GM12878 (cell line): ENCODE data around the gene C8B. TPM values are rescaled to one million over a fixed set of nuclear protein-coding genes. Genes with fewer than 3 reads are reported as not detected.

Source experiments
- ATAC-seq: fragments of 200-7000 bp; cut with Tn5 transposase; 3 replicates; pipeline ENCODE4 v1.9.1; 2020; ENCODE audit warnings: mild to moderate bottlenecking, moderate library complexity
- Bru-seq: library from RNA; stranded (reverse); fragments of 400-500 nt; gene quantifications from one replicate; lab custom pipeline; 2021; lab: Mats Ljungman, UMichigan
- BruChase-seq, 2 experiments: library from RNA; stranded (reverse); fragments of 400-500 nt; gene quantifications; one replicate each; lab custom pipeline; 2021; lab: Mats Ljungman, UMichigan
- BruUV-seq: library from RNA; stranded (reverse); fragments of 400-500 nt; replicated peaks from 2 replicates; lab custom pipeline; 2021; lab: Mats Ljungman, UMichigan
- CTCF ChIA-PET: fragments of 300-600 bp; sonication (Branson Sonifier 250); formaldehyde crosslinking; extraction: SDS; loops from one replicate; lab custom pipeline; 2021; ENCODE audit warnings: inconsistent platforms; lab: Yijun Ruan, JAX
- POLR2A ChIA-PET: fragments of 350-600 bp; formaldehyde crosslinking; extraction: SDS; loops from one replicate; lab custom pipeline; 2021; ENCODE audit warnings: inconsistent platforms; lab: Charles Lee
- RAD21 ChIA-PET: fragments of 300-600 bp; sonication (Branson Sonifier 250); formaldehyde crosslinking; loops from one replicate; lab custom pipeline; 2023; ENCODE audit warnings: antibody characterized with exemption; ENCODE audit not compliant: unreplicated experiment; lab: Charles Lee
- SMC1A ChIA-PET: fragments of 300-600 bp; sonication (Branson Sonifier 250); formaldehyde crosslinking; loops from one replicate; lab custom pipeline; 2023; ENCODE audit not compliant: unreplicated experiment, uncharacterized antibody; lab: Charles Lee
- DNase-seq: peaks from one replicate; pipeline ENCODE4 v3.0.0-alpha.2; 2011; ENCODE audit warnings: low read depth, low spot score
- FAIRE-seq: peaks from 3 replicates; lab custom pipeline; 2011; peaks lifted over from hg19 to GRCh38; lab: Jason Lieb, UNC
- H2AFZ ChIP-seq: 2 replicates; pipeline ENCODE4 v1.6.0; 2011; ENCODE audit warnings: low read depth, low read length, control low read depth; ENCODE audit not compliant: control insufficient read depth
- H3K27ac ChIP-seq: 2 replicates; pipeline ENCODE4 v1.5.1; 2011; ENCODE audit warnings: control low read depth; ENCODE audit not compliant: control insufficient read depth, insufficient read depth
- H3K27me3 ChIP-seq, 2 experiments: replicated peaks in 1 of 2; 2 replicates each; pipeline versions ENCODE4 v1.6.0 to v1.6.1; 2011; ENCODE audit warnings: low read length in 1 of 2; ENCODE audit not compliant: control insufficient read depth in 2 of 2, insufficient read depth in 2 of 2
- H3K36me3 ChIP-seq, 2 experiments: 2 replicates each; pipeline ENCODE4 v1.5.1; 2011; ENCODE audit warnings: low read length in 1 of 2; ENCODE audit not compliant: control insufficient read depth in 2 of 2, insufficient read depth in 2 of 2
- H3K4me1 ChIP-seq: 2 replicates; pipeline ENCODE4 v1.6.1; 2011; ENCODE audit warnings: mild to moderate bottlenecking, low read length, moderate library complexity, mixed read lengths; ENCODE audit not compliant: control insufficient read depth, insufficient read depth
- H3K4me2 ChIP-seq: 2 replicates; pipeline ENCODE4 v1.6.0; 2011; ENCODE audit warnings: control low read depth; ENCODE audit not compliant: control insufficient read depth, insufficient read depth
- H3K4me3 ChIP-seq: fragments of 200-600 bp; sonication (generic); 2 replicates; pipeline ENCODE4 v1.5.1; 2016
- H3K79me2 ChIP-seq: 2 replicates; pipeline ENCODE4 v1.6.0; 2011; ENCODE audit warnings: low read length; ENCODE audit not compliant: control insufficient read depth, insufficient read depth
- H3K9ac ChIP-seq: 2 replicates; pipeline ENCODE4 v1.8.0; 2011; ENCODE audit warnings: low read length, control low read depth, mixed read lengths; ENCODE audit not compliant: control insufficient read depth, insufficient read depth
- H3K9me3 ChIP-seq: replicated peaks from 3 replicates; pipeline ENCODE4 v1.5.1; 2011; ENCODE audit warnings: mild to moderate bottlenecking, low read length; ENCODE audit not compliant: control insufficient read depth, insufficient read depth
- H4K20me1 ChIP-seq: 2 replicates; pipeline ENCODE4 v1.6.0; 2011; ENCODE audit not compliant: control insufficient read depth, insufficient read depth
- BMI1 ChIP-seq: fragments of 450-650 bp; IDR thresholded peaks from 2 replicates; pipeline ENCODE4 v1.6.1; 2016; ENCODE audit warnings: mild to moderate bottlenecking, moderate library complexity, borderline replicate concordance
- CHD4 ChIP-seq: fragments of 200-600 bp; sonication (generic); IDR thresholded peaks from 2 replicates; pipeline ENCODE4 v1.6.1; 2016; ENCODE audit warnings: mild to moderate bottlenecking
- CUX1 ChIP-seq: IDR thresholded peaks from 2 replicates; pipeline ENCODE4 v1.6.1; 2012; ENCODE audit warnings: improper control_type of control experiment, low read depth, low read length; ENCODE audit not compliant: insufficient replicate concordance
- NFIC ChIP-seq: IDR thresholded peaks from 2 replicates; pipeline ENCODE4 v1.6.1; 2012; ENCODE audit warnings: low read depth, mild to moderate bottlenecking, inconsistent platforms, low read length, moderate library complexity
- NFYB ChIP-seq: IDR thresholded peaks from 2 replicates; pipeline ENCODE4 v1.6.1; 2011; ENCODE audit warnings: low read depth, mild to moderate bottlenecking, low read length, improper control_type of control experiment, moderate library complexity; ENCODE audit not compliant: insufficient read depth
- PML ChIP-seq: IDR thresholded peaks from 2 replicates; pipeline ENCODE4 v1.6.1; 2012; ENCODE audit warnings: low read length, inconsistent platforms
- SP1 ChIP-seq: IDR thresholded peaks from one replicate; pipeline ENCODE4 v1.6.1; 2011; ENCODE audit warnings: low read depth, low read length
- ZNF687 ChIP-seq: fragments of 450-650 bp; IDR thresholded peaks from 2 replicates; pipeline ENCODE4 v1.6.1; 2017; ENCODE audit warnings: mild to moderate bottlenecking, moderate library complexity
- WGBS: methylation state at CpG from one replicate; pipeline ENCODE4 v1.1.6; 2016; ENCODE audit warnings: low lambda C conversion rate; ENCODE audit not compliant: insufficient replicate concordance, insufficient coverage; ENCODE audit errors: missing lambda C conversion rate; 5-methylcytosine and 5-hydroxymethylcytosine counted together
- in situ Hi-C: fragments of 300-500 bp; cut with MboI; formaldehyde crosslinking; loops from 9 replicates; pipeline ENCODE4 v1.14.3; 2018; ENCODE audit warnings: mixed read lengths
- intact Hi-C: fragments of 100-400 bp; cut with micrococcal nuclease; formaldehyde crosslinking; loops from one replicate; pipeline ENCODE4 v1.14.2; 2022; ENCODE audit not compliant: unreplicated experiment
- long read RNA-seq, 2 experiments: library from polyadenylated mRNA; unstranded; transcript quantifications; one replicate each; pipeline ENCODE4 v2.0.0, GENCODE V29; 2019 to 2020
- polyA minus RNA-seq, 3 experiments: library from RNA; depleted of rRNA, polyadenylated mRNA; stranded (reverse); fragments of >200 nt; gene quantifications; 2 replicates each; pipeline ENCODE4 v1.2.3, GENCODE V29; 2011
- polyA plus RNA-seq, 11 experiments: library from polyadenylated mRNA; depleted of rRNA in 4 of 11; unstranded in 6 of 11; stranded (reverse) in 5 of 11; fragments of >200 nt; fragmentation: Nextera tagmentation in 4 of 11; fragmentation: Illumina TruSeq in 1 of 11; extraction: Ambion mirVana in 4 of 11; extraction: Trizol in 1 of 11; gene quantifications; 1 replicate in 1 of 11; 2 replicates in 10 of 11; pipeline versions ENCODE4 v1.2.1 to v1.2.3, GENCODE V29; 2011 to 2016; ENCODE audit warnings: inconsistent platforms in 2 of 11, missing spikeins in 2 of 11, low read depth in 1 of 11
- total RNA-seq, 4 experiments: library from RNA; depleted of rRNA in 3 of 4; stranded (reverse); fragments of >200 nt in 3 of 4; fragmentation: Illumina TruSeq in 1 of 4; extraction: Trizol in 1 of 4; gene quantifications; 2 replicates each; pipeline versions ENCODE4 v1.2.1 to v1.2.3, GENCODE V29; 2013 to 2021

The C8B gene
- not detected in 2 replicates for total RNA-seq (2013; cell fraction: nucleolus; rRNA removed)
- total RNA-seq (2014; rRNA removed) (not detected in 2 replicates), total RNA-seq (2014; rRNA removed; fragmentation: Illumina TruSeq; extraction: Trizol) (not detected in 2 replicates), total RNA-seq (2021) (not detected in 2 replicates), polyA plus RNA-seq (2011; rRNA removed) (not detected in 2 replicates), polyA plus RNA-seq (2014; fragmentation: Illumina TruSeq; extraction: Trizol) (not detected in 2 replicates), polyA plus RNA-seq (2014; fragmentation: Nextera tagmentation; extraction: Ambion mirVana) (not detected), polyA plus RNA-seq (2014; rRNA removed) (not detected in 2 replicates), polyA plus RNA-seq (2016; fragmentation: Nextera tagmentation; extraction: Ambion mirVana) (not detected), polyA minus RNA-seq (2011; rRNA and poly(A)+ RNA removed) (not detected in 2 replicates), Bru-seq, nascent RNA (not detected), BruChase-seq, experiment 1, labeled RNA remaining after a 6-hour chase (not detected), BruChase-seq, experiment 2, labeled RNA remaining after a 2-hour chase (not detected)
- not detected for polyA plus RNA-seq (2011; ENCODE audit: low read depth)
- not detected in 2 replicates for polyA plus RNA-seq (2011; cell fraction: cytosol; rRNA removed)
- polyA plus RNA-seq (2011; cell fraction: nucleus; rRNA removed) = not detected in 2 replicates
- not detected in 2 replicates for polyA plus RNA-seq (2012)
- not detected in 2 replicates for polyA minus RNA-seq (2011; cell fraction: cytosol; rRNA and poly(A)+ RNA removed)
- not detected in 2 replicates for polyA minus RNA-seq (2011; cell fraction: nucleus; rRNA and poly(A)+ RNA removed)
- long read RNA-seq, experiment 1 = 0 reads
- long read RNA-seq, experiment 2 = 0 reads

- H3K4me2 ChIP-seq = no peak within 1 kb of the TSS
- H3K27ac ChIP-seq = no peak within 1 kb of the TSS
- CTCF ChIA-PET = interaction anchor here (0.7 to 4.6 kb wide), 2 partner anchors 25 to 133 kb away, joined by 3 to 35 read pairs; no protein-coding TSS in a partner anchor
- intact Hi-C loops = no loop called here
- 44% methylated on average over 3 of the region's 3 CpGs for WGBS
- no peaks in the 10 kb centered on the region for H3K4me1 ChIP-seq
- no TSS peak for BruUV-seq
- DNase-seq = no peak
- FAIRE-seq = no peak
- no peaks in the 10 kb centered on the region for H3K36me3 ChIP-seq
- no peak within 1 kb of the TSS for H3K9ac ChIP-seq
- in situ Hi-C loops = no loop called here
- no peaks in the 10 kb centered on the region for H3K9me3 ChIP-seq
- ATAC-seq = no peak
- no peak within 1 kb of the TSS for H2AFZ ChIP-seq
- no peaks in the 10 kb centered on the region for H3K27me3 ChIP-seq
- H4K20me1 ChIP-seq = no peaks in the 10 kb centered on the region
- POLR2A ChIA-PET = interaction anchor here (0.5 kb wide), 1 partner anchor 264 kb away, joined by 8 read pairs; no protein-coding TSS in a partner anchor
- SMC1A ChIA-PET = interaction anchor here (0.6 kb wide), 1 partner anchor 134 kb away, joined by 3 read pairs; no protein-coding TSS in a partner anchor
- no peaks in the 10 kb centered on the region for H3K79me2 ChIP-seq
- H3K4me3 ChIP-seq = no peak within 1 kb of the TSS
- RAD21 ChIA-PET = no interaction called here
- TF ChIP-seq NFIC = no peak
- no peak for TF ChIP-seq SP1
- no peak for TF ChIP-seq ZNF687
- TF ChIP-seq PML = no peak
- no peak for TF ChIP-seq BMI1
- no peak for TF ChIP-seq NFYB
- no peak for TF ChIP-seq CUX1
- TF ChIP-seq CHD4 = no peak
These were observed at the start of gene C8B for GRCh38 chr1:56965916-56966697. TSS of gene C8B (minus strand) at chr1:56966015. CDS start at chr1:56965948, 67 bp downstream.
